ENCODE results near the gene GRID1. TPM values are rescaled to one million over a fixed set of nuclear protein-coding genes. Genes with fewer than 3 reads are reported as not detected.

GRID1 gene
- total RNA-seq, 1 donor from 2014 or later, result 0.22 TPM

DNA sequence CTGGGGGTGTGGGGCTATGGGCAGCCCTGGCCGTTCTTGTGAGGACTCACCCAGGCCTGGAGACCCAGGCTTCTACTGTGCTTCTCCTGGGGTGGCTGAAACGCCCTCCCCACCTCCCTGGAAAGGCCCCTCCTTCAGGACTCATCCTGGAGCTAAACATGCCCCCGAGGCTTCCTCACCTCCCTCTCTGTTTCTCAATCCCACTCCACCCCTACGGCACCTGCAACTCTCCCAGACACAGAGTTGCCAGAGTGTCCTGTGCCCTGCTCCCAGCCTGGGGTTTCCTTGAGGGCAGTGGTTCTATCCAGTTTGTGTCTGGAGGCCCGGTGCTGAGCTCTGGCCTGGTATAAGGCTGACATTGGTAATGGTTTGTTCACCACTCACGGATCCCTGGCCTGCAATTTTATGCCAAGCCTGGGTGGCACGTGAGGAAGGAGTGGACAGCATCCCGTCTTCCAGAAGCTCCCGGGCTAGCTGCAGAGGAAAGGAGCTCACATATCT lies 68.0 kb downstream of the GRID1 start:
- H3K9me3 Mint-ChIP-seq (ENCODE audit: low read depth), result no peaks in the 10 kb centered on the region
- TF ChIP-seq, protein P1, sequence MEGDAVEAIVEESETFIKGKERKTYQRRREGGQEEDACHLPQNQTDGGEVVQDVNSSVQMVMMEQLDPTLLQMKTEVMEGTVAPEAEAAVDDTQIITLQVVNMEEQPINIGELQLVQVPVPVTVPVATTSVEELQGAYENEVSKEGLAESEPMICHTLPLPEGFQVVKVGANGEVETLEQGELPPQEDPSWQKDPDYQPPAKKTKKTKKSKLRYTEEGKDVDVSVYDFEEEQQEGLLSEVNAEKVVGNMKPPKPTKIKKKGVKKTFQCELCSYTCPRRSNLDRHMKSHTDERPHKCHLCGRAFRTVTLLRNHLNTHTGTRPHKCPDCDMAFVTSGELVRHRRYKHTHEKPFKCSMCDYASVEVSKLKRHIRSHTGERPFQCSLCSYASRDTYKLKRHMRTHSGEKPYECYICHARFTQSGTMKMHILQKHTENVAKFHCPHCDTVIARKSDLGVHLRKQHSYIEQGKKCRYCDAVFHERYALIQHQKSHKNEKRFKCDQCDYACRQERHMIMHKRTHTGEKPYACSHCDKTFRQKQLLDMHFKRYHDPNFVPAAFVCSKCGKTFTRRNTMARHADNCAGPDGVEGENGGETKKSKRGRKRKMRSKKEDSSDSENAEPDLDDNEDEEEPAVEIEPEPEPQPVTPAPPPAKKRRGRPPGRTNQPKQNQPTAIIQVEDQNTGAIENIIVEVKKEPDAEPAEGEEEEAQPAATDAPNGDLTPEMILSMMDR (IDR thresholded peaks at IDR 0.05; ENCODE audit: unreplicated experiment), result no peak
- DNase-seq (ENCODE audit: low spot score, unreplicated experiment), result no peak
- peaks cover 16% of the 10 kb centered on the region for H3K27me3 Mint-ChIP-seq
- no peak overlapping the region for H3K4me3 Mint-ChIP-seq (ENCODE audit: low read depth)
- H3K36me3 Mint-ChIP-seq (ENCODE audit: insufficient read depth), result no peaks in the 10 kb centered on the region
- H3K4me1 Mint-ChIP-seq (ENCODE audit: low read depth), result no peaks in the 10 kb centered on the region
- no peak overlapping the region for H3K27ac Mint-ChIP-seq

DNA sequence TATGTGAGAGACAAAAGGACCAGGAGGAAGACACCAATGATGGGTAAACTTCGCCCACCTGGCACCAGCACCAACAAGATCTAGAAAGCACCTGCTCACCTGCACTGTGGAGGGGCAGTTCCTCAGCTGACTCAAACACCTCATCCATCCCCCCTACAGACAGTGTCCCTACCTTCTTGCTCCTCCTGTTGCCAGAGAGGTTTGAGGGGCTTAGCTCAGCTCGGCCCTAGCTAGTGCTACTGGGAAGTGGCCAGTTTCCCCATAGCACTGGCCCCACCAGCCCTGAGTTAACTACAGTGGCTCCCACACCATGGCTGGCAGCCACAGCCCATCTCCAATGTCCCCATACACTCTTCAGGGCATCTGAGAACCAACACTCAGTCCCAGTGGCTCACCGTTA lies 70.8 kb downstream of the GRID1 start:
- TF ChIP-seq, protein P1 (IDR thresholded peaks at IDR 0.05; ENCODE audit: unreplicated experiment), result no peak
- Mint-ChIP-seq H3K4me1 (ENCODE audit: low read depth) (no peaks in the 10 kb centered on the region), H3K27ac (no peak overlapping the region), H3K9me3 (ENCODE audit: low read depth) (no peaks in the 10 kb centered on the region), H3K27me3 (peaks cover 16% of the 10 kb centered on the region), H3K4me3 (ENCODE audit: low read depth) (no peak overlapping the region), H3K36me3 (ENCODE audit: insufficient read depth) (no peaks in the 10 kb centered on the region)
- no peak for DNase-seq (ENCODE audit: low spot score, unreplicated experiment)

DNA sequence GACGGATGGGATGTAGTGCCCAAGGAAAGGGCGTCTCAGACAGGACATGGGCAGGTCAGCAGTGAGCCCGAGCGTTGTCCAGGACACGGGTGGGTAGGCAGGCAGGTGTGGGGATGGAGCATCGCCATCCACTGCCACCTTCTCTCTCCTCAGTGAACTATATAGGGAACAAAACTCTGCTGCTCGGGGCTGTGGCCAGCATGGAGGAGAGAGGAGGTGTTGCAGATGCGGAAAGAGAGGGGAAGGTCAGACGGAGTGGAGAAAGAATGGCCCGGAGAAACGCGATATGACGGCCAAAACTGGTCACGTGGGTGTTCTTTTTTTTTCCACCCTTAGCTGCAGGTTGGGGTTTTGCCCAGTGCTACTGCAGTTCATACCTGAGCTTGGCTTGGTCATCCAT lies 71.2 kb downstream of the GRID1 start:
- no peak for DNase-seq (ENCODE audit: low spot score, unreplicated experiment)
- Mint-ChIP-seq H3K4me1 (ENCODE audit: low read depth) (no peaks in the 10 kb centered on the region), H3K9me3 (ENCODE audit: low read depth) (no peaks in the 10 kb centered on the region), H3K36me3 (ENCODE audit: insufficient read depth) (no peaks in the 10 kb centered on the region), H3K27ac (no peak overlapping the region), H3K4me3 (ENCODE audit: low read depth) (no peak overlapping the region), H3K27me3 (peaks cover 16% of the 10 kb centered on the region)
- TF ChIP-seq, protein P1 (IDR thresholded peaks at IDR 0.05; ENCODE audit: unreplicated experiment), result no peak

DNA sequence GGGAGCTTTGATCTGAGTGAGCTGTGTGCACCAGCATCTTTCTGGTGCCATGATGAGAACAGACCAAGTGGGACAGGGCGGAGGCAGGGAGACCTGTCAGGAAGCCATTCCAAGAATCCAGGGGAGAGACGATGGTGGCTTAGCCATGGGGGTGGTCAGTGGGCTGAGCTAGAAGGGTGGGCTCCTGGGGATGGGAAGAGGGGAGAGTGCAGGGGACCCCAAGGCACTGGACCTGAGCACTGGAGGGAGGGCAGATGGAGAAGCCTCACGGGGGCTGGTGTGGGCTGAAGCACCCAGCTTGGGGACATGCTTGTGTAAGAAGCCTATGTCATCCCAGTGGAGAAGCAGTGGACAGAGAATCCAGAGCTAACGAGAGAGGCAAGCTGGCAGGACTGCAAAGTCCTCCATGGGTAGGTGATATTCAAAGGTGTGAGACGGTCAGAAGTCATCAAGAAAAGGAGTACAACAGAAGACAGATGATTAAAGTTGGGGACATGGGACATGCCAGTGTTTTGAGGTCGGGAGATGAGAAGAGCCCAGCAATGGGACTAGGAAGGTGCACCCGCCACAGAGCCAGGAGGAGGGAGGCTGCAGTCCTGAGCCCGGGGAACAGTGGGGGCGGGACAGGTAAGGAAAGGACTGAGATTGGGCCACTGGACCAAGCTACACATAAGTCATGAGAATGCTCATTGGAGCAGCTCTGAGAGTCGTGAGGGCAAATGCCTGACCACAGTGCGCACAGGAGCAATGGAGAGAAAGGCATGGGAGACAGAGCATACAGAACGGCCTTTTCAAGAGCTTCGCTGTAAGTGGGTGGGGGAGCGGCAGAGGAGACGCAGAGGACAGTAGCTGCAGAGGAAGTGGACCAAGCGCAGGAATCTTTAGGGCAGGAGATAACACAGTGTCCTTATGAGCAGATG lies 72.0 kb downstream of the GRID1 start:
- H3K27me3 Mint-ChIP-seq, result peaks cover 18% of the 10 kb centered on the region
- no peaks in the 10 kb centered on the region for H3K4me1 Mint-ChIP-seq (ENCODE audit: low read depth)
- no peak for DNase-seq (ENCODE audit: low spot score, unreplicated experiment)
- TF ChIP-seq, protein P1 (IDR thresholded peaks at IDR 0.05; ENCODE audit: unreplicated experiment), result no peak
- no peak overlapping the region for H3K4me3 Mint-ChIP-seq (ENCODE audit: low read depth)
- H3K27ac Mint-ChIP-seq, result no peak overlapping the region
- H3K36me3 Mint-ChIP-seq (ENCODE audit: insufficient read depth), result no peaks in the 10 kb centered on the region
- no peaks in the 10 kb centered on the region for H3K9me3 Mint-ChIP-seq (ENCODE audit: low read depth)

DNA sequence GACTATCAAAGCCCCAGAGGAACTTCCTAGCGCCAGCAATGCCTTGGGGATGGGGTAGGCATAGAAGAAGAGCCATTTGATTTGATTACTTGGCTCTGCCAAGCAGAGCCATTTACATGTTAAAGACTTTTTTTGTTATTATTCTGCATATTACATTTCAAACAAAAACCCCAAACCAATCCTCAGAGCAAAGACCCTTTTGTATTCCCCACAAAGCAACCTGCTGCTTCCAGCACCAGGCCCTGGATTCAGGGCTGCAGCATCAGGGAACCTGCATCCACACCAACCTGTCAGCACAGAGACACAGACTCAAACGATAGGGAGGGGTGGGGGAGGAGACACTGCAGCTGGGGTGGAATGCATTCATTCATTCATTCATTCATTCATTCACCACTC lies 73.2 kb downstream of the GRID1 start:
- Mint-ChIP-seq H3K4me1 (ENCODE audit: low read depth) (no peaks in the 10 kb centered on the region), H3K36me3 (ENCODE audit: insufficient read depth) (no peaks in the 10 kb centered on the region), H3K4me3 (ENCODE audit: low read depth) (no peak overlapping the region), H3K27ac (no peak overlapping the region), H3K9me3 (ENCODE audit: low read depth) (no peaks in the 10 kb centered on the region), H3K27me3 (peaks cover 20% of the 10 kb centered on the region)
- DNase-seq (ENCODE audit: low spot score, unreplicated experiment), result no peak
- TF ChIP-seq, protein P1 (IDR thresholded peaks at IDR 0.05; ENCODE audit: unreplicated experiment), result no peak

Measured in progenitor cell of endocrine pancreas (in vitro differentiated cells).